ENCODE results near the gene LRCOL1.
A peak's percentile ranks its signal among the peaks of the same experiment; 100 is the strongest.

Gene LRCOL1

GRCh38 chr12:132621657-132622435 lies 11.5 kb upstream of the LRCOL1 start:
- Histone ChIP-seq H3K9ac (ENCODE audit: low read length) (no peak overlapping the region), H3K27me3 (replicated peaks; ENCODE audit: control insufficient read depth, insufficient read depth, low read length) (peaks cover 29% of the 10 kb centered on the region), H3K4me1 (ENCODE audit: control insufficient read depth, insufficient read depth, low read length) (peaks cover 11% of the 10 kb centered on the region), H3K9me3 (ENCODE audit: control insufficient read depth, low read length) (peaks cover 5% of the 10 kb centered on the region), H3K4me3 (ENCODE audit: low read length) (no peak overlapping the region), H3K36me3 (ENCODE audit: control insufficient read depth, insufficient read depth, low read length, severe bottlenecking) (peaks cover 21% of the 10 kb centered on the region)
- DNase-seq (ENCODE audit: low read depth): no peak

- peaks cover 36% of the 10 kb centered on the region for H3K27me3 ChIP-seq (replicated peaks; ENCODE audit: control insufficient read depth, insufficient read depth, low read length)
- H3K9me3 ChIP-seq (ENCODE audit: control insufficient read depth, low read length): peaks cover 9% of the 10 kb centered on the region
- H3K9ac ChIP-seq (ENCODE audit: low read length): no peak overlapping the region
- no peak overlapping the region for H3K4me3 ChIP-seq (ENCODE audit: low read length)
- peaks cover 21% of the 10 kb centered on the region for H3K36me3 ChIP-seq (ENCODE audit: control insufficient read depth, insufficient read depth, low read length, severe bottlenecking)
- H3K4me1 ChIP-seq (ENCODE audit: control insufficient read depth, insufficient read depth, low read length): peaks cover 11% of the 10 kb centered on the region
- DNase-seq (ENCODE audit: low read depth): no peak
Measured at GRCh38 chr12:132620899-132621656, 10.7 kb upstream of the LRCOL1 start.

GRCh38 chr12:132620113-132620898 lies 9.9 kb upstream of the LRCOL1 start:
- Histone ChIP-seq H3K9ac (ENCODE audit: low read length) (no peak overlapping the region), H3K36me3 (ENCODE audit: control insufficient read depth, insufficient read depth, low read length, severe bottlenecking) (peaks cover 13% of the 10 kb centered on the region), H3K27me3 (replicated peaks; ENCODE audit: control insufficient read depth, insufficient read depth, low read length) (peaks cover 44% of the 10 kb centered on the region), H3K4me1 (ENCODE audit: control insufficient read depth, insufficient read depth, low read length) (peaks cover 11% of the 10 kb centered on the region), H3K9me3 (ENCODE audit: control insufficient read depth, low read length) (peaks cover 11% of the 10 kb centered on the region), H3K4me3 (ENCODE audit: low read length) (no peak overlapping the region)
- DNase-seq (ENCODE audit: low read depth): no peak

- Histone ChIP-seq H3K9me3 (ENCODE audit: control insufficient read depth, low read length) (peaks cover 13% of the 10 kb centered on the region), H3K4me1 (ENCODE audit: control insufficient read depth, insufficient read depth, low read length) (peaks cover 11% of the 10 kb centered on the region), H3K4me3 (ENCODE audit: low read length) (no peak overlapping the region), H3K36me3 (ENCODE audit: control insufficient read depth, insufficient read depth, low read length, severe bottlenecking) (peaks cover 7% of the 10 kb centered on the region), H3K27me3 (replicated peaks; ENCODE audit: control insufficient read depth, insufficient read depth, low read length) (peaks cover 46% of the 10 kb centered on the region), H3K9ac (ENCODE audit: low read length) (no peak overlapping the region)
- no peak for DNase-seq (ENCODE audit: low read depth)
Measured at GRCh38 chr12:132619386-132620112, 9.2 kb upstream of the LRCOL1 start.

- Histone ChIP-seq H3K9ac (ENCODE audit: low read length) (no peak overlapping the region), H3K4me1 (ENCODE audit: control insufficient read depth, insufficient read depth, low read length) (peaks cover 11% of the 10 kb centered on the region), H3K36me3 (ENCODE audit: control insufficient read depth, insufficient read depth, low read length, severe bottlenecking) (peaks cover 2% of the 10 kb centered on the region), H3K4me3 (ENCODE audit: low read length) (no peak overlapping the region), H3K27me3 (replicated peaks; ENCODE audit: control insufficient read depth, insufficient read depth, low read length) (peaks cover 46% of the 10 kb centered on the region), H3K9me3 (ENCODE audit: control insufficient read depth, low read length) (peaks cover 13% of the 10 kb centered on the region)
- no peak for DNase-seq (ENCODE audit: low read depth)
Measured at GRCh38 chr12:132619071-132619385, 8.6 kb upstream of the LRCOL1 start.

GRCh38 chr12:132618683-132619043 lies 8.3 kb upstream of the LRCOL1 start, which contains the start of gene P2RX2:
Gene P2RX2, plus strand, starts transcription at chr12:132618776. Its CDS starts 41 bp downstream, at chr12:132618817.
- Histone ChIP-seq H3K27me3 (replicated peaks; ENCODE audit: control insufficient read depth, insufficient read depth, low read length) (peaks cover 46% of the 10 kb centered on the region), H3K9ac (ENCODE audit: low read length) (no peak within 1 kb of the TSS), H3K36me3 (ENCODE audit: control insufficient read depth, insufficient read depth, low read length, severe bottlenecking) (no peaks in the 10 kb centered on the region), H3K4me1 (ENCODE audit: control insufficient read depth, insufficient read depth, low read length) (peaks cover 11% of the 10 kb centered on the region), H3K9me3 (ENCODE audit: control insufficient read depth, low read length) (peaks cover 13% of the 10 kb centered on the region), H3K4me3 (ENCODE audit: low read length) (no peak within 1 kb of the TSS)
- DNase-seq (ENCODE audit: low read depth): no peak

- H3K4me1 ChIP-seq (ENCODE audit: control insufficient read depth, insufficient read depth, low read length): peaks cover 11% of the 10 kb centered on the region
- H3K4me3 ChIP-seq (ENCODE audit: low read length): no peak overlapping the region
- no peak overlapping the region for H3K9ac ChIP-seq (ENCODE audit: low read length)
- DNase-seq (ENCODE audit: low read depth): peak; percentile 30
- H3K9me3 ChIP-seq (ENCODE audit: control insufficient read depth, low read length): peaks cover 13% of the 10 kb centered on the region
- H3K36me3 ChIP-seq (ENCODE audit: control insufficient read depth, insufficient read depth, low read length, severe bottlenecking): no peaks in the 10 kb centered on the region
- peaks cover 49% of the 10 kb centered on the region for H3K27me3 ChIP-seq (replicated peaks; ENCODE audit: control insufficient read depth, insufficient read depth, low read length)
Measured at GRCh38 chr12:132617822-132618682, 7.7 kb upstream of the LRCOL1 start.

- no peaks in the 10 kb centered on the region for H3K36me3 ChIP-seq (ENCODE audit: control insufficient read depth, insufficient read depth, low read length, severe bottlenecking)
- H3K9ac ChIP-seq (ENCODE audit: low read length): no peak overlapping the region
- no peak overlapping the region for H3K4me3 ChIP-seq (ENCODE audit: low read length)
- DNase-seq (ENCODE audit: low read depth): no peak
- peaks cover 58% of the 10 kb centered on the region for H3K27me3 ChIP-seq (replicated peaks; ENCODE audit: control insufficient read depth, insufficient read depth, low read length)
- H3K9me3 ChIP-seq (ENCODE audit: control insufficient read depth, low read length): peaks cover 13% of the 10 kb centered on the region
- peaks cover 4% of the 10 kb centered on the region for H3K4me1 ChIP-seq (ENCODE audit: control insufficient read depth, insufficient read depth, low read length)
Measured at GRCh38 chr12:132617135-132617701, 6.8 kb upstream of the LRCOL1 start.

- Histone ChIP-seq H3K9ac (ENCODE audit: low read length) (no peak overlapping the region), H3K4me1 (ENCODE audit: control insufficient read depth, insufficient read depth, low read length) (peaks cover 4% of the 10 kb centered on the region), H3K9me3 (ENCODE audit: control insufficient read depth, low read length) (peaks cover 23% of the 10 kb centered on the region), H3K27me3 (replicated peaks; ENCODE audit: control insufficient read depth, insufficient read depth, low read length) (peaks cover 62% of the 10 kb centered on the region), H3K36me3 (ENCODE audit: control insufficient read depth, insufficient read depth, low read length, severe bottlenecking) (no peaks in the 10 kb centered on the region), H3K4me3 (ENCODE audit: low read length) (no peak overlapping the region)
- no peak for DNase-seq (ENCODE audit: low read depth)
Measured at GRCh38 chr12:132615579-132616038, 5.2 kb upstream of the LRCOL1 start.

Data from adipocyte (in vitro differentiated cells).